Hematopoietic multipotent progenitor cell treated with erythropoietin and hydrocortisone succinate and interleukin-3 and kit ligand, for 4 days (in vitro differentiated cells): ENCODE data around the gene RPL12.

ENCODE experiments used
- DNase-seq: peaks from one replicate; pipeline ENCODE4 v3.0.0-alpha.2; 2015

The RPL12 gene

GRCh38 chr9:127402401-127403090 lies 48.7 kb downstream of the RPL12 start:
- DNase-seq: no peak

GRCh38 chr9:127399736-127400269 lies 51.4 kb downstream of the RPL12 start:
- DNase-seq: no peak

- DNase-seq: no peak
Observed at GRCh38 chr9:127398715-127399400, 52.3 kb downstream of the RPL12 start.

GRCh38 chr9:127398275-127398647 lies 52.9 kb downstream of the RPL12 start:
- DNase-seq: no peak
